HG02973 (cell line): ENCODE data around the gene EHHADH.

Experiments used
- ATAC-seq: cut with Tn5 transposase; IDR thresholded peaks from one replicate; pipeline ENCODE4 v1.9.1; 2021; ENCODE audit warnings: moderate library complexity; ENCODE audit not compliant: unreplicated experiment

EHHADH gene

DNA sequence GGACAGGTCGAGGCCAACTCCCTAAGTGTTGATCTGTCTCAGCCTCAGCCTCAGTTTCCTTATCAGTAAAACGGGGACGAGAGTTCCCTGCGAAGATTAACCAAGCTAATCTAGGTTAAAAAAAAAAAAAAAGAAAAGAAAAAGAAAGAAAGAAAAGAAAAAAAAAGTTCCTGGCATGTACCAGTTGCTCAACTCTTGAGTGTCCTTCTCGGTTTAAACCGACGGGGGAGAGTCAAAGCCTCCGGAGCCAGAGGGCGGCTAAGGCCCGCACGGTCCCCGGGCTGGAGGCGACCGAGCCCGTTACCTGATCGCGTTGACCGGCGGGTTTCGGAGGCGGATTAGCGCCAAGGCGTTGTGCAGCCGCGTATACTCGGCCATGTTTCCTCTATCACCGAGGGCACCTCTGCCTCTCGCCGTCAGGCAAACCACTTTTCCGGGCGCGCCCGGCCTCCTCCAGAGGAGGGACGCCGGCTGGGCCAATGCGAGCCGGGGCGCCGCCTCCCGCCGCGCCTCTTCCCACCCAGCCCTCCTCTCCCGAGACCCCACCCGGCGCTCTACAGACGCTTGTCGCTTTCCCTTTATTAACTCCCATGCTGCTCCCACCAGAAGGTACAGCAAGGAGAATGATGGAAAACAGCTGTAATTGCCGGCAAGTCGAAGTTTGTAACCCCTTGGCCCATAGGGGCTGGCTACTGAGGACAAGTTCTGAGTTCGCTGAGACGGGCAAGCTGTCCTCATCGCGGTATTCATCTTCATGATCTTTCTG is at the start of gene EHHADH:
Gene EHHADH, minus strand, starts transcription at position 405 of the 766 bp plus-strand sequence. Its CDS starts 27 bp downstream, at position 378.
- ATAC-seq = no peak

DNA sequence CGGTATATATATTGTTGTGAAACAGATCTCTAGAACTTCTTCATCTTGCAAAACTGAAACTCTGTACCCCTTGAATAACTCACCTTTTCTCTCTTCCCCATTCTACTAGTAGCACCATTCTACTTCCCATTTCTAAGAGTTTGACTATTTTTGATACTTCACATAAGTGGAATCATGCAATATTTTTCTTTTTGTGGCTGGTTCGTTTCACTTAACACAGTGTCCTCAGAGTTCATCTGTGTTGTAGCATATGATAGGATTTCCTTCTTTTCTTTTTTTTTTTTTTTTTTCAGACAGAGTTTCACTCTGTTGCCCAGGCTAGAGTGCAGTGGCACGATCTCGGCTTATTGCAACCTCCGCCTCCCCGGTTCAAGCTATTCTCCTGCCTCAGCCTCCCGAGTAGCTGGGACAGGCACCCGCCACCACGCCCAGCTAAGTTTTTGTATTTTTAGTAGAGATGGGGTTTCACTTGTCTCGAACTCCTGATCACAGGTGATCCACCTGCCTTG is 46.1 kb upstream of the EHHADH start:
- peak; percentile 89 for ATAC-seq

DNA sequence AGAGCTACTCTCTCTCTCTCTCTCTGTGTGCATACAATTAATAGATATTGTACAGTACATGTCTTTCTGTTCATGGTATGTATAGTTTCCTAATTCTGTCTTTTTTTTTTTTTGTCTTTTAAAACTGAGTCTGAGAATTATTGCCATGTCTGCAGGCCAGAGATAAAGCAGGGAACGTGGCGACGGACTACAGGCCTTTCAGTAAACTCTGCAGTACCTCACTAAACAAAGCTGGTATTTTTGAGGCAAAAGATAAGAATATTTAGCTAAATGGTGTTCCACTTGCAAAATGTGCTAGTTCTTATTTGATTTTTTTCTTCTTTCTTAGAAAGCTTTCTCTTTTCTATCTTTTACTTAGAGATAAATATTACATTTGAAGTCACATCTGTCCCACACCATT is 44.0 kb upstream of the EHHADH start:
- no peak for ATAC-seq

DNA sequence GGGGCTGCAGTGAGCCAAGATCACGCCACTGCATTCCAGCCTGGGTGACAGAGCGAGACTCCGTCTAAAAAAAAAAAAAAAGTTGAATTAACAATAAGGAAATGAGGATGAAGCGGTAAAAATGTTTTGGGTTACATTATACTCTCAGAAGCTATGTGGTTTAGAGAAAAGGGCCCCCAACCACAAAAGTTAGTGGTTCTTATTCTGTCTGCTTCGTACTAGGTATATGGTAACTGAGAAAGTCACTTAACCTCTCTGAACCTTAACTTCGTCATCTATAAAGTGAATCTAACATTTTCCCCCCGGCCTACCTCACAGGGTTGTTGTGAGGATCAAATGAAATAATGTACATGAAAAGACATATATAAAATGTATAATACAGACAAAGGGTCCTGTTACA is 38.4 kb upstream of the EHHADH start:
- no peak for ATAC-seq

DNA sequence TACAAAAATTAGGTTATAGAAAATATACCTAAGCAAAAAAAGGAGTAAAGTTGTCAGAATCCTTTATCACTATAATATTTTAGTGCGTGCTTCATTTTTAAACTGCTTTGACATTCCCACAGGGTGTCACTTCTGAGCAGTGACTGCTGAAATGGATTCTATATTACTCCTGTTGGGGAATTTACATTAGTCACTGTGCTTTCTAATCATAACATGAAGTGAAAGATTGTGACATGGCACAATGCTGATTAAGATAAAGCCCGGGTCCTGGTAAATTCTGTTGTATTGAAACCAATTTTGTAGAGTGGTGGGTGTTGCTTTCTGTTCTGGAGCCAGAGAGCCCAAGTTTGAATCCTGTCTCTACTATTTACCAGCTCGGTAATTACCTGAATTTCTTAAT is 36.4 kb upstream of the EHHADH start:
- no peak for ATAC-seq

DNA sequence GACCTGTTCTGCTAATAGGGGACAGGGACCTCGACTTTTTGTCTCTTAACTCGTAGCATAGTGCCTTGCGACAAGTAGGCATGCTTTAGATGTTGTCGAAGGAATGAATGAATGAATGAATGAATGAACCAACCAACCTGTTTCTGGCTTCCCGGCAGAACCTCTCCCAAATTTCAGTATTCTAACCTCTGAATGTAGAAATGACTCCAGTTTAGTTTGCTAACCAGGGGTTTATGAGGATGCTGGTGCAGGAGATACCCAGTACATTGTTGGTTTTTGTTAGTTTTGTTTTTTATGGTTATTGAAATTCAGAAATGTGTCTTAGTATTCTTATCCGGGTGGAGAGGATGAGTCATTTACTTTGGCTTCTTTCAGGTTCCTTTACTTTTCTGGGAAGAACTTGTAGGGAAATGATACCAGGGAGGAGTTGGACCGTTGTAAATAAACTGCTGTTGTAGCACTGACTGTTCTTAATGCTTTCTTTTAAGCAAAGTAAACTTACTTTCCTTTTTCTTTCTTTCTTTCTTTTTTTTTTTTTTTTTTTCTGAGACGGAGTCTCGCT is 29.6 kb upstream of the EHHADH start:
- ATAC-seq = no peak

DNA sequence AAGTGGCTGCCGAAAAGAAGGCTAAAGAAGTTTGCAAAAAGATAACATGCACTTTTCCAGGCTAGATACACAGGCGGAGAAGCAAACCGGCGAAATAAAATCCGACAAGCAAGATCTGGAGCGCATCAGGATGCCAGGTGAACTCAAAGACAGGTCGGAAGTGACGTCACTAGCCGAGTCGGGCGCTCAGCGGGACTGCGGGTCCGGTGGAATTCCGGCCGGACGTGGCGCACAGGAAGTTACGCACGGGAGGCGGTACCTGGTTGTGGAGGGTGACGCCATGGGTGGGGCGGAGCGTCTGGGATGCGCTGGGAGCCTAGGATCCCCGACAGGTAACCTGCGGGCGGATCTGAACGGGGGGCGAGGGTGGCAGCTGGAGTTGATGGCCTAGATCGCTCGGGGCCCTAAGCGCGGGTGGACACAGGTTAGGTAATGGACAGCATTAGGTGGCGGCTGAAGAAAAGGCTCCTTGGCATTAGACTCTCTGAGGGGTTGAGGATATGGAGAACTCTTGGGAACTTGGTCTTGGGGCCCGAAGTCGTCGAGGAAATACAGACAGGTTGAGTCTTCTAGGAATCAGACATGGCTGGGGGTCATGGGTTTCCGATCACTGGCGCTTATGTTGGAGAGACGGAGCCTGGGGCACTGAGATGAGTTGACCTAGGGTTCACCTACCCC is 29.0 kb upstream of the EHHADH start:
- peak; percentile 99 for ATAC-seq

DNA sequence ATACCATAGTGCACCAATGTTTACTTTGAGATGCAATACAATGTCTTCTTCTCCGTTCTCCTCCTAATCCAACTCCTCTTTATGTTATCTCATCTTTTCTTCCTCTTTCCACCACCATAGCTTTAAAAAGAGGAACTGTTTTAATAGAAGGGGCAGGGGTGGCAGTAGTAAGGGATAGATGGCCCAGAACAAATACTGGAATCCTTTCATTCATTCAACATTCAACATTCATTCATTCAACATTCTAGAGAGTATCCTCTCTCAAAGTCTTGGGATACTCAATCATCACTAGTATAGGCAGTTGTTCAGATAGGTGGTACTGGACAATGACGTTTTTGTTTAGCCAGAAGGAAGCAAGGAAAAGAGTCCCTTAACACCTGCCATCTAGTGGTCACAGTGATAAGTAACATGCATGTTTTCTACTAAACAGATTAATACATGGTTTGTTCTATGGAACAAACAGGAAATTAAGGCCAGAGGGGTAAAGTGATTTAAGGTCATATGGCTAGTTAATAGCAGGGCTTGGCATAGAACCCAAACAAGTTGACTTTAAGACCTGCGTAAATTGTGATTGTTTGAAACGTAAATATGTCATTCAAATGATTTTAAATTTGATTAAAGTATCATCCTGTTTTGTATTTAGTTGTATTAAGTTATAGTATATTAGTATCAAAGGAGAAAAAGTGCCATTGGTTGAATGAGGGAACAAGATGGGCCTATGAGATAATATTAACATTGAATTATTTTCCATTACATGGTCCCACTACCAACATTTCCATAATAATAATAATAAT is 26.9 kb upstream of the EHHADH start:
- no peak for ATAC-seq

DNA sequence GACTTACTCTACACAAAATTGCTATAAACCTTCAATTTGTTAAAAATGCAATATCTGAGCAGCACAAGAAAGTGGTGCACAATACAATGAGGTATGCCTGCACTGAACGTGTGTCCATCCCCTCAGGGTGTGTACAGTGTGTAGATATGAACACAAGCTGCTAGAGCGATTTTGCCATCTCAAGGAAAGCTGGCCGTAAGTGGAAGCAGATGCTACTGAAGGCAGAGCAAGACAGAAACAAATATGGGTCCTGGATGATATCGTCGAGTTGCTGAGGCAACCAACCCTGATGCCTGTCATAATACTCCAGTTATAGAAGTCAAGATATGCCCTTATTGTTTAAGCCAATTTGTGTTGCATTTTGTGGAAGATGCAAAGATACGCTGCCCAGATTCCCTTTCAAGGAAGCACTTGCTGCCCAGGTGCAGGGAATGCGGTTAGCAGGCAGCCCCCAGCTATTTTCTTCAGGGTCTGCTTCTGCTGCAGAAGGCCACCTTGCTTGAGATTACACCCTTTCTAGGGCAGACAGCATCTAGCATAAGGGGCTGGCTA is 25.8 kb upstream of the EHHADH start:
- no peak for ATAC-seq

DNA sequence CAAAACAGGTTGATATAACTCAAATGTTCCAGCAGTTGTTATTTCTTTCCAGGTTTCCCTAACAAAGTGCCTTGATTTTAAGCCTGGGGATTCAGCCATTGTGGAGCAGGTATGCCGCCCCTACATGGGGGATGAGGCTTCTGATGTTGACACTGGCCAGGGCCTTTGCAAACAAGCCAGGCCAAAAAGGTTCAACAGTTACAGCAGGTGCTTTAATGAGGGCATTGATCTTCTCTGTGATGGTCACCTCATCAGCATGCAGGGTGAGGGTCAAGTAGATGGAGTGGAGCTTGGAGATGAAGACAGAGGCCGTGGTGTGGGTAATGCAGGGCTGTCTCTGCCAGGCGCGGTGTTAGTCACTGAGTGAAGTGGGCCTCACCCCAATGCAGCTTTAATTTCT is 22.6 kb upstream of the EHHADH start:
- no peak for ATAC-seq

DNA sequence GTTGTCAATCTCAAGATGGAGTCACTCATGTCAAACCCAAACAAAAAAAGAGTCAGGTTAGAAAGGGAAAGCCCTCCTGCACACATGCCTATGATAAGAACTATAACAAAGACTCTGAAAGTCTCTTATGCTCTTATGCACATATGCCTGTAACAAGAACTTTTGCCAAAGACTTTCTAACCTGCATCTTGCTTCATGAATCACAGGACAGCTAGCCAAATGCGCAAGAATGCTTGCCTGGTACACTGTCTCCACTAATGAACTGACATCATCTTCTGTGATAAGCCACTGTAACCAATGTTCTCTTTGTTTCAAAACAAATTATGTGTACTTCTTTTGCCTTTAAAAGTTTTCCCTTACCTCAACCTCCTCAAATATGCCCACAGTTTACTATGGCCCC is 18.2 kb upstream of the EHHADH start:
- ATAC-seq = no peak

DNA sequence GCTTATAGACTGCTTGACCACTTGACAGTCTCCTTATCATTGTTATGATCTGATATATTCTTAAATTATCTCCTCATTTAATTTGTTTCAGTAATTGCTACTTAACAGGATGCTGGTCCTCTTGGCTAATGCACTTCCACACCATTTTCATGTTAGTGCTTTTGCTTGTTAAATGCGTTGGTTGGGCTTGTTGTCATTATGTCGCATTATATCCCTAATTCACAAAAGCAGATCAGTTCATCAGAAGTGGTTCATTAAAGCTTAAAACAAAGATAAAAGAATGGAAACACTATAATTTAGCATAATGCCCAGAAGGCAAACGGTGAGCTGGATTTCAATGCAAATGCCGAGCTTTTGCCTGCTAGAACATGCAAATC is 17.1 kb upstream of the EHHADH start:
- ATAC-seq = no peak

DNA sequence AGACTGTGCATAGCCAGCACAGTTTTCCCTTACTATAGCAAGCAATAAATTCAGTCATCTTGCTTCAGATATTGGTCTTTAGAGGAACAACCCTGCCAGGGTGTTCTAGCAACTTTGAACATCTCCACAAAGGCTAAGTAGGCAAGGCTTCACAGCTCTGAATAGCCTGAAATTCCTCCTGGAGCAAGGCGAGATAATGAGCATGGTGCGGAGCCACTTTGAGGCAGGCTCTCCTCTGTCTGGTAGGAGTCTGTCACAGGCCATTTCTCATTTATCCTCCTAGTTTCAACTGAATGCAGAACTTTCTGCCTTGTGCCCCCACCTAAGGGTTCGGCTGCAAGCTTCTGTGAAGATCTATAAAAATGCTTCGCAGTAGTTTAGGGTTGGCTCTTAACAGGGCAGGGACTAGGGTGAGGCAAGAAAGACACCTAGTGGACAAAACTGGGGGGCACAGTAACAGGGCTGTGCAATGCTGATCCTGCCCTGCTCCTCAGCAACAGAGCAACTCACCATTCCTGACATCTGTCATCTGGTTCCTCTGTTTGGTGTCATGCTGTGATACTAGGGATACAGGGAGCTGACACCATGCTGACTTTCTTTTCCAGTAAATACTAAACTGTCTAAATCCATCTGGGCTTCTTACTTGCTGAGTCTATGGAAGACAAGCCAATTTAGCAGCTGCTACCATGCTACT is 16.6 kb upstream of the EHHADH start:
- no peak for ATAC-seq

DNA sequence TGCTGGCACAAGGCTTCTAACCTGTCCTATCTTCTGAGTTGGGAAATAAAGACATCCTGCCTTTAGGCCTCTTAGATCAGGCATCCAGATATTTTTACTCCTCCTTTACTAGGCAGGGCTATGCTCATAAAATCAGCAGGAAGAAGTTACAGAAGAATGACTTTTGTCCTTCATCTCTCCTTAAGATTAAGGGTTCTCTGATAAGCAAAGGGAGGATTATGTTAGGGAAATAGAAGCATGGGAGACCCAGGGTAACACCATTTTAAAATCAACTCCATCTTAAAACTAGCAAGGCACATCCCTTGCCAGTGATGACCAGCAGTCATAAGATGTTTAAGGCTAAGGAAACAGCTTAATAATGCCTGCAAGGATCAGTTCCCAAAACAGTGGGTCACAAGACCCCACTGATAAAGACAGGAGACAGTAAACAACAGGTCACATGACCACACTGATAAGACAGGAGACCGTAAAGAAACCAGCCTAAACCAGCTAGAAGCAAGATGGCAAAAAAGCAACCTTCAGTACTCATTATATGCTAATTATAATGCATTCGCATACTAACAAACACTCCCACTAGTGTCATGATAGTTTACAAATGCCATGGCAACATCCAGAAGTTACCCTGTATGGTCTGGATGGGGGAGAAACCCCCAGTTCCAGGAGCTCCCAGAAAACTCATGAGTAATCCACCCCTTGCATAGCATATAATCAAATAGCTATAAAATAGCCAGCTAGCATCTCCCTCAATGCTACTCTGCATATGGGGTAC is 14.5 kb upstream of the EHHADH start:
- ATAC-seq = no peak

DNA sequence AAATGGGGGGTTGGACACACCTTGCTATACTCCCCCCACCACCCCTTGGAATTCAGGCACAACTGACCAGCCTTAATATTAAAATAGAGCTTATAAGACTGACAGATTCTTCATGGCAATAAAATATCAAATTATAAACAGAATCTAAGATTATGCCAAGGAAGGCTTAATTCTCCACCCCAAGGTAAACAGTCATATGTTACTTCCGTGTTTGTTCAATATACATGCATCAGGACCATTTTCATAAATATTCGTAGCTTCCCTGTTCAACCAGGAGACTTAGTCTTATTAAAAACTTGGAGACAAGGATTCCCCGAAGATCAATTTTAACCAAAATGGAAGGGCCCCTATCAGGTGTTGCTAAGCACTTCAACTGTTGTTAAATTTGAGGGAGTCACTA is 13.3 kb upstream of the EHHADH start:
- no peak for ATAC-seq

DNA sequence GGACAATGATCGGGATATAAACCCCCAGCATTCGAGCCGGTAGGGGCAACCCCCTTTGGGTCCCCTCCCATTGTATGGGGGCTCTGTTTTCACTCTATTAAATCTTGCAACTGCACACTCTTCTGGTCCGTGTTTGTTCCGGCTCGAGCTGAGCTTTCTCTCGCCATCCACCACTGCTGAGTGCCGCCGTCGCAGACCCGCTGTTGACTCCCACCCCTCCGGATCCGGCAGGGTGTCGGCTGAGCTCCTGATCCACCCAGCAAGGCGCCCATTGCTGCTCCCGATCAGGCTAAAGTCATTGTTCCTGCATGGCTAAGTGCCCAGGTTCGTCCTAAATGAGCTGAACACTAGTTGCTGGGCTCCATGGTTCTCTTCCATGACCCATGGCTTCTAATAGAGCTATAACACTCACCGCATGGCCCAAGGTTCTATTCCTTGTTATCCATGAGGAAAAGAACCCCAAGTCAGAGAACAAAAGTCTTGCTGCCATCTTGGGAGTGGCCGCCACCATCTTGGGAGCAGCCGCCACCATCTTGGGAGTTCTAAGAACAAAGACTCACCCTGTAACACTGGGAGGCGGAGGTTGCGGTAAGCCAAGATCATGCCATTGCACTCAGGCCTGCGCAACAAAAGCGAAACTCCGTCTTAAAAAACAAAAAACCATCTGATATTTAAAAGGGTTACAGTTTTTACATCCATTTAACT is 11.2 kb upstream of the EHHADH start:
- ATAC-seq = no peak

DNA sequence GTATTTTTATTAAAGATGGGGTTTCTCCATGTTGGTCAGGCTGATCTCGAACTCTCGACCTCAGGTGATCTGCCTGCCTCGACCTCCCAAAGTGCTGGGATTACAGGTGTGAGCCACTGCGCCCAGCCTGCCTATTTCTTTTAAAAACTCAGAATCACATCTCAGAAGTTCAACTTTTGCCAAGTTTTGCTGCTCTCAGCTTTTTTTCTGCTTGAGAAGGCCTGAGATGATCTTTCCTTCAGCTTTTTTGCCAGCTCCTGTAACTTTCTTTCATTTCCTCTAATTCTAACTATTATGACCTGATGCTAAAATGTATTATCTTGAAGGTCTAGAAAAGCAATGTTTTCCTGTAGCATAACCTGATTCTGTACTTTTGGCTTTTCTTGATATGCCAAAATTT is 9.6 kb upstream of the EHHADH start:
- no peak for ATAC-seq

DNA sequence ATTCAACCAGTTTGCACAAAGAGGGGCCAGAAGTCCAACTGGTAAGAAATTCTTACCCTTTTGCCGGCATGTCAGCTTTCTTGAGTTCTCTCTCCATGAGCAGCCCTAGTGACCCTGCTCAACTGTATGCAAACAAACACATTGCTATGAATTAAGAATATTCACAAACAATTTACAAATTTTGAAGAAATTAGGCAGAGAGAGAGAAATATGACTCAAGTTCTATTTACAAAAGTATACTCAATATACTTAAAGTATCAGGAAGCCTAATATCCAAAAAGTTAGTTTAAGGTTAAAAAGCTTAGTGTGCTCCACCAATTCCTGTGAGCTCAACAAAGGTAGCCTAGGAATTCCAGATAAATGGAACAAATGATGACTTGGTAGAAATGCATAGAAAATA is 3.5 kb upstream of the EHHADH start:
- no peak for ATAC-seq

DNA sequence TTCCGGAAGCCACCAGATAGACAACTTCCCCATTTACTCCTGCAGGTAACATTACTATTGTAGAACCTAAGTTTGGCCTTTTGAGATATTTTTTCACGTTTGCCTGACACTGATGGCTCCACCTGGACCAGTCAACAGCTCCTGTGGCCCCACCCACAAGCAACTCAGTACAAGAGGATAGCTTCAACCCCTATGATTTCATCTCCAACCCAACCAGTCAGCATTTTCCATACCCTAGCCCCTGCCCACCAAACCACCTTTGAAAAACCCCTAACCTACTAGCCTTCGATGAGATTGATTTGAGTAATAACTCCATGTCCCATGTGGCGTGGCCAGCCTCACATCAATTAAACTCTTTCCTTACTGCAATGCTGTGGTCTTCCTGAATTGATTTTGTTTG is 950 bp upstream of the EHHADH start:
- ATAC-seq = no peak
